SK-N-SH (cell line): Measurements from ENCODE around the gene SH3PXD2A. TPM values are rescaled to one million over a fixed set of nuclear protein-coding genes. Genes with fewer than 3 reads are reported as not detected.

Experiments
- CTCF ChIA-PET: fragments of 300-600, 350-600 bp; formaldehyde crosslinking; extraction: SDS; loops from one replicate; lab custom pipeline; 2021; lab: Yijun Ruan, JAX
- POLR2A ChIA-PET: fragments of 350-600 bp; sonication (Branson Sonifier 250); formaldehyde crosslinking; extraction: SDS; loops from one replicate; lab custom pipeline; 2020; ENCODE audit warnings: antibody characterized with exemption, inconsistent platforms; lab: Yijun Ruan, JAX
- DNase-seq: peaks from one replicate; pipeline ENCODE4 v3.0.0; 2012
- H2AFZ ChIP-seq: fragments of 200-600 bp; sonication (generic); 2 replicates; pipeline ENCODE4 v1.8.1; 2016; ENCODE audit warnings: antibody characterized with exemption, mild to moderate bottlenecking, low read depth
- H3F3A ChIP-seq: fragments of 200-600 bp; sonication (generic); replicated peaks from 2 replicates; pipeline ENCODE3; 2016; ENCODE audit warnings: antibody characterized with exemption, mild to moderate bottlenecking; ENCODE audit not compliant: insufficient read depth
- H3K27ac ChIP-seq, 2 experiments: fragments of 200-500 bp in 1 of 2; fragments of 200-600 bp in 1 of 2; sonication (Bioruptor generic) in 1 of 2; sonication (generic), shearing (Covaris generic) in 1 of 2; 2 replicates each; pipeline versions ENCODE4 v1.5.1 to v1.6.1; 2014 to 2016; ENCODE audit warnings: low read depth in 2 of 2, inconsistent platforms in 1 of 2, low read length in 1 of 2, mild to moderate bottlenecking in 1 of 2, mixed read lengths in 1 of 2
- H3K27me3 ChIP-seq: fragments of 200-600 bp; sonication (generic), shearing (Covaris generic); 2 replicates; pipeline ENCODE4 v1.6.1; 2016; ENCODE audit warnings: mixed run types; ENCODE audit not compliant: insufficient read depth
- H3K36me3 ChIP-seq, 2 experiments: fragments of 200-500 bp in 1 of 2; fragments of 200-600 bp in 1 of 2; sonication (Bioruptor generic) in 1 of 2; sonication (generic) in 1 of 2; replicated peaks in 1 of 2; 2 replicates each; pipeline versions ENCODE3 to v1.5.1; 2014 to 2016; ENCODE audit warnings: low read length in 1 of 2, mild to moderate bottlenecking in 1 of 2; ENCODE audit not compliant: insufficient read depth in 2 of 2, control insufficient read depth in 1 of 2
- H3K4me1 ChIP-seq, 2 experiments: fragments of 200-500 bp in 1 of 2; fragments of 200-600 bp in 1 of 2; sonication (Bioruptor generic) in 1 of 2; sonication (generic), shearing (Covaris generic) in 1 of 2; 2 replicates each; pipeline versions ENCODE4 v1.5.1 to v1.6.1; 2014 to 2016; ENCODE audit warnings: low read depth in 1 of 2, low read length in 1 of 2, mixed run types in 1 of 2; ENCODE audit not compliant: insufficient read depth in 2 of 2, control insufficient read depth in 1 of 2
- H3K4me2 ChIP-seq: fragments of 200-600 bp; sonication (generic), shearing (Covaris generic); 2 replicates; pipeline ENCODE4 v1.6.1; 2017; ENCODE audit warnings: mixed run types
- H3K4me3 ChIP-seq, 2 experiments: fragments of 200-500 bp in 1 of 2; fragments of 200-600 bp in 1 of 2; sonication (Bioruptor generic) in 1 of 2; sonication (generic), shearing (Covaris generic) in 1 of 2; 2 replicates each; pipeline versions ENCODE4 v1.5.1 to v1.8.1; 2014 to 2016; ENCODE audit warnings: low read depth in 2 of 2, inconsistent platforms in 1 of 2, low read length in 1 of 2, mild to moderate bottlenecking in 1 of 2, mixed read lengths in 1 of 2, moderate library complexity in 1 of 2
- H3K79me2 ChIP-seq: fragments of 200-600 bp; sonication (generic); 2 replicates; pipeline ENCODE4 v1.8.1; 2017; ENCODE audit warnings: mild to moderate bottlenecking; ENCODE audit not compliant: insufficient read depth
- H3K9ac ChIP-seq: fragments of 200-600 bp; sonication (generic); 2 replicates; pipeline ENCODE4 v1.6.1; 2017; ENCODE audit warnings: mixed run types
- H3K9me2 ChIP-seq: fragments of 200-600 bp; sonication (generic); 2 replicates; pipeline ENCODE4 v1.6.1; 2017; ENCODE audit warnings: mixed run types
- H3K9me3 ChIP-seq: fragments of 200-600 bp; sonication (generic); 2 replicates; pipeline ENCODE4 v1.6.1; 2017; ENCODE audit warnings: mixed run types, mild to moderate bottlenecking, moderate library complexity
- H4K20me1 ChIP-seq: fragments of 200-600 bp; sonication (generic); 2 replicates; pipeline ENCODE4 v1.6.1; 2017; ENCODE audit warnings: mild to moderate bottlenecking, mixed run types; ENCODE audit not compliant: insufficient read depth
- CHD2 ChIP-seq: fragments of 150-350 bp; IDR thresholded peaks from 2 replicates; pipeline ENCODE4 v1.6.1; 2018; ENCODE audit warnings: low read length; ENCODE audit not compliant: partially characterized antibody
- ELF1 ChIP-seq: IDR thresholded peaks from 2 replicates; pipeline ENCODE4 v1.4.0; 2012
- EP300 ChIP-seq, 2 experiments: IDR thresholded peaks; 2 replicates each; pipeline versions ENCODE4 v1.4.0 to v1.6.1; 2012; ENCODE audit warnings: borderline replicate concordance in 1 of 2, low read depth in 1 of 2, low read length in 1 of 2
- FOXJ3 ChIP-seq: sonication (generic); formaldehyde crosslinking; IDR thresholded peaks from 2 replicates; pipeline ENCODE4 v1.5.1; 2020; ENCODE audit warnings: mild to moderate bottlenecking, missing genetic modification reagents
- GABPA ChIP-seq: IDR thresholded peaks from 2 replicates; pipeline ENCODE4 v1.4.0; 2012; ENCODE audit warnings: low read depth, mild to moderate bottlenecking
- MXI1 ChIP-seq: IDR thresholded peaks from 2 replicates; pipeline ENCODE4 v1.6.1; 2012; ENCODE audit warnings: mild to moderate bottlenecking, low read depth, low read length, improper control_type of control experiment
- NRF1 ChIP-seq: IDR thresholded peaks from 2 replicates; pipeline ENCODE4 v1.6.1; 2012; ENCODE audit warnings: low read depth, mild to moderate bottlenecking, low read length
- POLR2AphosphoS5 ChIP-seq: IDR thresholded peaks from 2 replicates; pipeline ENCODE4 v1.6.1; 2012; ENCODE audit warnings: low read depth, low read length
- SIN3A ChIP-seq: IDR thresholded peaks from 2 replicates; pipeline ENCODE4 v1.6.1; 2012; ENCODE audit warnings: low read depth, mild to moderate bottlenecking, low read length, moderate library complexity, borderline replicate concordance
- SMC3 ChIP-seq: IDR thresholded peaks from 2 replicates; pipeline ENCODE4 v1.6.1; 2012; ENCODE audit warnings: low read depth, low read length, improper control_type of control experiment
- TAF1 ChIP-seq: IDR thresholded peaks from 2 replicates; pipeline ENCODE4 v1.6.1; 2012; ENCODE audit warnings: low read depth, mild to moderate bottlenecking, low read length, moderate library complexity, borderline replicate concordance
- TCF12 ChIP-seq: IDR thresholded peaks from 2 replicates; pipeline ENCODE4 v1.4.0; 2012
- WGBS: methylation state at CpG from one replicate; pipeline ENCODE4 v1.1.6; 2017; ENCODE audit warnings: low lambda C conversion rate; 5-methylcytosine and 5-hydroxymethylcytosine counted together
- polyA plus RNA-seq, 3 experiments: library from polyadenylated mRNA; depleted of rRNA; stranded (reverse); fragments of >200 nt; gene quantifications; 2 replicates each; pipeline ENCODE4 v1.2.3, GENCODE V29; 2012
- TF ChIP-seq, protein P1 (sequence below): IDR thresholded peaks from 2 replicates; pipeline ENCODE4 v1.6.1; 2012; ENCODE audit warnings: mild to moderate bottlenecking, low read depth, low read length, moderate library complexity
- TF ChIP-seq, protein P2 (sequence below): IDR thresholded peaks from 2 replicates; pipeline ENCODE4 v1.4.0; 2012; ENCODE audit warnings: low read depth, borderline replicate concordance
- TF ChIP-seq, protein P3 (sequence below): IDR thresholded peaks from 2 replicates; pipeline ENCODE4; 2012
- TF ChIP-seq, protein P4 (sequence below): fragments of 150-350 bp; IDR thresholded peaks from 2 replicates; pipeline ENCODE4 v1.6.1; 2016; ENCODE audit warnings: mild to moderate bottlenecking, low read depth, low read length
- TF ChIP-seq, protein P5 (sequence below): IDR thresholded peaks from 2 replicates; pipeline ENCODE4 v1.4.0; 2012; ENCODE audit warnings: low read depth, borderline replicate concordance
- TF ChIP-seq, protein P6 (sequence below): fragments of 150-350 bp; IDR thresholded peaks from 2 replicates; pipeline ENCODE4 v1.6.1; 2017; ENCODE audit warnings: antibody characterized with exemption, low read length, low read depth, borderline replicate concordance

Gene SH3PXD2A
- polyA plus RNA-seq, 1 of the 3 experiments (the other 2 are of a cell fraction) = 2.5 TPM

DNA sequence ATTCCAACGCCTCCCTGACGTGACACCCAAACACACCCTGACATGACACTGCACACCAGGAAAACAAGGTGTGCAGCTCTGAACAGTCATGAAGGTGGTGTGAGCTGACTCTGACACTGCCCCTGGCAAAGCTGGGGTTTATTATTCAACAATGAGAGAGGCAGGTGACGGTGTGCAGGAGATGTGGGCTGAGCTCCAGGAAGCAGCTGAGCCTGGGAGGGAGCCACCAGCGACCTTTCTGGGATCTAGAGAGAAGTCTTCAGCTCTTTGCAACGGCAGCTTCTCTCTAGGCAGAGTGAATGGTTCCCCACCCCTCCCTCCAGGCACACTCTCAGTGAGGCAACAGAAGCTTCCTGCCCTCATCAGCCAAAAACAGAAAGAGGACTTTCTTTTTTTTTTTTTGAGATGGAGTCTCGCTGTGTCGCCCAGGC lies 65.6 kb downstream of the SH3PXD2A start:
- 80% methylated on average over 5 of the region's 7 CpGs for WGBS
- H3K9me2 ChIP-seq = no peaks in the 10 kb centered on the region

DNA sequence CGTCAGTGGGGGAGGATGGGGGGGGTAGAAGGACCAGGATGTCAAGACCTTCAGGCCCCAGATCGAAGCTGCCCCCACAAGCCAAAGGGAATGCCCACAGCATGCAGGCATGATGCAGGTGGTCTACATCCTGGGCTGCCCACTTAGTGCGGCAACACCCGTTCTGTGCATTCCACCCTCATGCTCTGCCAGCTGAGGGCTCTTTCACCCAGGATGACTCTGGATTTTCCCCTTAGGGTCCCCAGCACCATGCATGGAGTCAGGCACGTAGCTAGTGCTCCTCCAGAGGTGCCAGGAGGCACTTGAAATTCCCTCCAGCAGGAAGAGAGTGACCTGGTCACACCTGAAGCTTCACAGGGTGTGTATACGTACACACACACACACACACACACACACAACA lies 66.2 kb downstream of the SH3PXD2A start:
- H3K4me1 ChIP-seq = peaks cover 6 to 41% of the 10 kb centered on the region in 2 experiments; a peak in 2 of 4 replicates
- no peaks in the 10 kb centered on the region for H3K36me3 ChIP-seq
- no peak overlapping the region for H3K4me3 ChIP-seq
- no peaks in the 10 kb centered on the region for H4K20me1 ChIP-seq
- no peak overlapping the region for H3K9ac ChIP-seq
- CTCF ChIA-PET = interaction anchor here (0.8 to 2.2 kb wide), 6 partner anchors 10 to 96 kb away, joined by 3 to 10 read pairs (median 4); no protein-coding TSS in a partner anchor
- no peak overlapping the region for H2AFZ ChIP-seq
- H3K79me2 ChIP-seq = no peaks in the 10 kb centered on the region
- H3K27ac ChIP-seq = no peak overlapping the region
- POLR2A ChIA-PET = no interaction called here
- 83% methylated on average over 6 of the region's 6 CpGs for WGBS
- no peaks in the 10 kb centered on the region for H3K27me3 ChIP-seq
- H3K4me2 ChIP-seq = no peak overlapping the region
- H3F3A ChIP-seq = no peaks in the 10 kb centered on the region
- TF ChIP-seq GABPA (no peak), SIN3A (no peak), EP300 (IDR thresholded peaks at IDR 0.05; ENCODE audit: borderline replicate concordance in 1 of 2, low read depth in 1 of 2, low read length in 1 of 2) (no peak), CHD2 (no peak), ELF1 (no peak), NRF1 (no peak), FOXJ3 (no peak), SMC3 (no peak), MXI1 (no peak), TCF12 (no peak)
- TF ChIP-seq, protein P1, sequence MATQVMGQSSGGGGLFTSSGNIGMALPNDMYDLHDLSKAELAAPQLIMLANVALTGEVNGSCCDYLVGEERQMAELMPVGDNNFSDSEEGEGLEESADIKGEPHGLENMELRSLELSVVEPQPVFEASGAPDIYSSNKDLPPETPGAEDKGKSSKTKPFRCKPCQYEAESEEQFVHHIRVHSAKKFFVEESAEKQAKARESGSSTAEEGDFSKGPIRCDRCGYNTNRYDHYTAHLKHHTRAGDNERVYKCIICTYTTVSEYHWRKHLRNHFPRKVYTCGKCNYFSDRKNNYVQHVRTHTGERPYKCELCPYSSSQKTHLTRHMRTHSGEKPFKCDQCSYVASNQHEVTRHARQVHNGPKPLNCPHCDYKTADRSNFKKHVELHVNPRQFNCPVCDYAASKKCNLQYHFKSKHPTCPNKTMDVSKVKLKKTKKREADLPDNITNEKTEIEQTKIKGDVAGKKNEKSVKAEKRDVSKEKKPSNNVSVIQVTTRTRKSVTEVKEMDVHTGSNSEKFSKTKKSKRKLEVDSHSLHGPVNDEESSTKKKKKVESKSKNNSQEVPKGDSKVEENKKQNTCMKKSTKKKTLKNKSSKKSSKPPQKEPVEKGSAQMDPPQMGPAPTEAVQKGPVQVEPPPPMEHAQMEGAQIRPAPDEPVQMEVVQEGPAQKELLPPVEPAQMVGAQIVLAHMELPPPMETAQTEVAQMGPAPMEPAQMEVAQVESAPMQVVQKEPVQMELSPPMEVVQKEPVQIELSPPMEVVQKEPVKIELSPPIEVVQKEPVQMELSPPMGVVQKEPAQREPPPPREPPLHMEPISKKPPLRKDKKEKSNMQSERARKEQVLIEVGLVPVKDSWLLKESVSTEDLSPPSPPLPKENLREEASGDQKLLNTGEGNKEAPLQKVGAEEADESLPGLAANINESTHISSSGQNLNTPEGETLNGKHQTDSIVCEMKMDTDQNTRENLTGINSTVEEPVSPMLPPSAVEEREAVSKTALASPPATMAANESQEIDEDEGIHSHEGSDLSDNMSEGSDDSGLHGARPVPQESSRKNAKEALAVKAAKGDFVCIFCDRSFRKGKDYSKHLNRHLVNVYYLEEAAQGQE = no peak
- TF ChIP-seq, protein P2, sequence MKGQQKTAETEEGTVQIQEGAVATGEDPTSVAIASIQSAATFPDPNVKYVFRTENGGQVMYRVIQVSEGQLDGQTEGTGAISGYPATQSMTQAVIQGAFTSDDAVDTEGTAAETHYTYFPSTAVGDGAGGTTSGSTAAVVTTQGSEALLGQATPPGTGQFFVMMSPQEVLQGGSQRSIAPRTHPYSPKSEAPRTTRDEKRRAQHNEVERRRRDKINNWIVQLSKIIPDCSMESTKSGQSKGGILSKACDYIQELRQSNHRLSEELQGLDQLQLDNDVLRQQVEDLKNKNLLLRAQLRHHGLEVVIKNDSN = no peak
- TF ChIP-seq, protein P3, sequence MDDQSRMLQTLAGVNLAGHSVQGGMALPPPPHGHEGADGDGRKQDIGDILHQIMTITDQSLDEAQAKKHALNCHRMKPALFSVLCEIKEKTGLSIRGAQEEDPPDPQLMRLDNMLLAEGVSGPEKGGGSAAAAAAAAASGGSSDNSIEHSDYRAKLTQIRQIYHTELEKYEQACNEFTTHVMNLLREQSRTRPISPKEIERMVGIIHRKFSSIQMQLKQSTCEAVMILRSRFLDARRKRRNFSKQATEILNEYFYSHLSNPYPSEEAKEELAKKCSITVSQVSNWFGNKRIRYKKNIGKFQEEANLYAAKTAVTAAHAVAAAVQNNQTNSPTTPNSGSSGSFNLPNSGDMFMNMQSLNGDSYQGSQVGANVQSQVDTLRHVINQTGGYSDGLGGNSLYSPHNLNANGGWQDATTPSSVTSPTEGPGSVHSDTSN = no peak
- TF ChIP-seq, protein P4, sequence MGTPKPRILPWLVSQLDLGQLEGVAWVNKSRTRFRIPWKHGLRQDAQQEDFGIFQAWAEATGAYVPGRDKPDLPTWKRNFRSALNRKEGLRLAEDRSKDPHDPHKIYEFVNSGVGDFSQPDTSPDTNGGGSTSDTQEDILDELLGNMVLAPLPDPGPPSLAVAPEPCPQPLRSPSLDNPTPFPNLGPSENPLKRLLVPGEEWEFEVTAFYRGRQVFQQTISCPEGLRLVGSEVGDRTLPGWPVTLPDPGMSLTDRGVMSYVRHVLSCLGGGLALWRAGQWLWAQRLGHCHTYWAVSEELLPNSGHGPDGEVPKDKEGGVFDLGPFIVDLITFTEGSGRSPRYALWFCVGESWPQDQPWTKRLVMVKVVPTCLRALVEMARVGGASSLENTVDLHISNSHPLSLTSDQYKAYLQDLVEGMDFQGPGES = no peak
- TF ChIP-seq, protein P5, sequence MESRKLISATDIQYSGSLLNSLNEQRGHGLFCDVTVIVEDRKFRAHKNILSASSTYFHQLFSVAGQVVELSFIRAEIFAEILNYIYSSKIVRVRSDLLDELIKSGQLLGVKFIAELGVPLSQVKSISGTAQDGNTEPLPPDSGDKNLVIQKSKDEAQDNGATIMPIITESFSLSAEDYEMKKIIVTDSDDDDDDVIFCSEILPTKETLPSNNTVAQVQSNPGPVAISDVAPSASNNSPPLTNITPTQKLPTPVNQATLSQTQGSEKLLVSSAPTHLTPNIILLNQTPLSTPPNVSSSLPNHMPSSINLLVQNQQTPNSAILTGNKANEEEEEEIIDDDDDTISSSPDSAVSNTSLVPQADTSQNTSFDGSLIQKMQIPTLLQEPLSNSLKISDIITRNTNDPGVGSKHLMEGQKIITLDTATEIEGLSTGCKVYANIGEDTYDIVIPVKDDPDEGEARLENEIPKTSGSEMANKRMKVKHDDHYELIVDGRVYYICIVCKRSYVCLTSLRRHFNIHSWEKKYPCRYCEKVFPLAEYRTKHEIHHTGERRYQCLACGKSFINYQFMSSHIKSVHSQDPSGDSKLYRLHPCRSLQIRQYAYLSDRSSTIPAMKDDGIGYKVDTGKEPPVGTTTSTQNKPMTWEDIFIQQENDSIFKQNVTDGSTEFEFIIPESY = no peak
- H3K9me3 ChIP-seq = no peaks in the 10 kb centered on the region
- DNase-seq = no peak
- H3K9me2 ChIP-seq = no peaks in the 10 kb centered on the region

More for the DNA sequence above, 65.6 kb downstream of the SH3PXD2A start:
- no peak overlapping the region for H2AFZ ChIP-seq
- CTCF ChIA-PET = interaction anchor here (1.1 to 2.2 kb wide), 5 partner anchors 11 to 95 kb away, joined by 3 to 10 read pairs (median 3); no protein-coding TSS in a partner anchor
- no peak overlapping the region for H3K4me3 ChIP-seq
- no peak overlapping the region for H3K27ac ChIP-seq
- no peaks in the 10 kb centered on the region for H3K27me3 ChIP-seq
- no peaks in the 10 kb centered on the region for H3F3A ChIP-seq
- H3K9ac ChIP-seq = no peak overlapping the region
- H3K79me2 ChIP-seq = no peaks in the 10 kb centered on the region
- no peaks in the 10 kb centered on the region for H3K9me3 ChIP-seq
- no peaks in the 10 kb centered on the region for H4K20me1 ChIP-seq
- no peak for DNase-seq
- POLR2A ChIA-PET = no interaction called here
- H3K36me3 ChIP-seq = no peaks in the 10 kb centered on the region
- peaks cover 6 to 44% of the 10 kb centered on the region in 2 experiments; a peak in 2 of 4 replicates for H3K4me1 ChIP-seq
- TF ChIP-seq TAF1 = no peak
- no peak for TF ChIP-seq POLR2AphosphoS5
- no peak for TF ChIP-seq EP300 (IDR thresholded peaks at IDR 0.05; ENCODE audit: borderline replicate concordance in 1 of 2, low read depth in 1 of 2, low read length in 1 of 2)
- TF ChIP-seq, protein P6, sequence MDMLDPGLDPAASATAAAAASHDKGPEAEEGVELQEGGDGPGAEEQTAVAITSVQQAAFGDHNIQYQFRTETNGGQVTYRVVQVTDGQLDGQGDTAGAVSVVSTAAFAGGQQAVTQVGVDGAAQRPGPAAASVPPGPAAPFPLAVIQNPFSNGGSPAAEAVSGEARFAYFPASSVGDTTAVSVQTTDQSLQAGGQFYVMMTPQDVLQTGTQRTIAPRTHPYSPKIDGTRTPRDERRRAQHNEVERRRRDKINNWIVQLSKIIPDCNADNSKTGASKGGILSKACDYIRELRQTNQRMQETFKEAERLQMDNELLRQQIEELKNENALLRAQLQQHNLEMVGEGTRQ = no peak
- no peak for TF ChIP-seq SIN3A
- H3K4me2 ChIP-seq = no peak overlapping the region
